ENCODE data around the gene HNRNPM.
"Not testable (repeated sequence)": the region's sequence is repeated elsewhere in the genome, so short reads cannot be mapped to it uniquely, and the experiment has no call there.

Gene HNRNPM

DNA sequence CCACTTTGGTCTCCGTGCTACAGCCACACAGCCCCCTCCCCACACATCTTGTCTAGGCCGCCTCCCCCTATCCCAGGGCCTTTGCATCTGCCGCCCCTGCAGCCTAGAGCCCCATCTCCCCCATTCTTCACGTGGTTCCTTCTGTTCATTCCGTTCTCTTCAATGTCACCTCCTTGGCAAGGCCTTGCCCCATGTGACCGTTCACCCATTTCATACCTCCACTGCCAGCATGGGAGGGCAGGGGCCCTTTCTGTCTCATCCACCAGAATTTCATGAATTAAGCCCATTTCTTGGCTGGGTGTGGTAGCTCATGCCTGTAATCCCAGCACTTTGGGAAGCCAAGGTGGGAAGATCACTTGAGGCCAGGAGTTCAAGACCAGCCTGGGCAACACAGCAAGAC lies 15.7 kb upstream of the HNRNPM start:
- DNase-seq, result no peak

DNA sequence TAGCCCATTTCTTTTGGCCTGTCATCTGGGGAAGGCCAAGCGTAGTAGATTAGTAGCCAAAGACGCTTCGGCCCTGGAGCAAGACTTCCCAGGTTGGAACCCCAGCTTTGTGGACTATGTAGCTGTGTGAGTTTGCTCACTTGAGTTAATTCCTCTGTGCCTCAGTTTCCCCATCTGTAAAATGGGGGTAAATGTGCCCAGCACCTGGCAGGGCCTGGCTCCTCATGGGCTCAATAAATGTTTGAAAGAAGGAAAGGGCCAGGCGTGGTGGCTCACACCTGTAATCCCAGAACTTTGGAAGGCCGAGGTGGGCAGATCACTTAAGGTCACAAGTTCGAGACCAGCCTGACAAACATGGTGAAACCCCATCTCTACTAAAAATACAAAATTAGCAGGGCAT lies 14.9 kb upstream of the HNRNPM start:
- DNase-seq, result no peak

DNA sequence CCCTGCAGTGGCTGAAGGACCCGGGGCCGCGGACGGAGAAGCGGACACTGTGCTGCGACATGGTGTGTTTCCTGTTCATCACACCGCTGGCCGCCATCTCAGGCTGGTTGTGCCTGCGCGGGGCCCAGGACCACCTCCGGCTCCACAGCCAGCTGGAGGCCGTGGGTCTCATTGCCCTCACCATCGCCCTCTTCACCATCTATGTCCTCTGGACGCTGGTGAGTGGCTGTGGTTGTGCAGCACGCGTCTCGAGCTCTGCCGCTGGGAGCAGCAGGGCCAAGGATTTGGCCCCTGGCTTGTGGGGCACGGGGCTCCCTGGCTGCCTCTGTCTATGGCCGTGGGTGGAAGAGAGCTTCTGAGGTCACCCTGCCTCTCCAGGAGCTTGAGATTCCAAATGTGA lies 14.1 kb upstream of the HNRNPM start:
- no peak for DNase-seq

DNA sequence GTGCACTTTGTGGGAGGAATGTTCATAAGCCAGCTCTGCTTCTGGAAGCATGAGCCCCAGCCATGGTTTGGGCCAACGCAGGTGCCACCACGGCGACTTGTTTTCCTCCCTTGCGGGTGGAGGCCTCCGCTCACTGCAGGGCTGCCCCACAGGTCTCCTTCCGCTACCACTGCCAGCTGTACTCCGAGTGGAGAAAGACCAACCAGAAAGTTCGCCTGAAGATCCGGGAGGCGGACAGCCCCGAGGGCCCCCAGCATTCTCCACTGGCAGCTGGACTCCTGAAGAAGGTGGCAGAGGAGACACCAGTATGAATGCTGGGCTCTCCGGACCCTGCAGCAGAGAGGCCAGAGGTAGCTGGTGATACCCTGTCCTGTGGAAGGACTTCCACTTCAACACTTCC lies 6.5 kb upstream of the HNRNPM start:
- DNase-seq, result no peak

DNA sequence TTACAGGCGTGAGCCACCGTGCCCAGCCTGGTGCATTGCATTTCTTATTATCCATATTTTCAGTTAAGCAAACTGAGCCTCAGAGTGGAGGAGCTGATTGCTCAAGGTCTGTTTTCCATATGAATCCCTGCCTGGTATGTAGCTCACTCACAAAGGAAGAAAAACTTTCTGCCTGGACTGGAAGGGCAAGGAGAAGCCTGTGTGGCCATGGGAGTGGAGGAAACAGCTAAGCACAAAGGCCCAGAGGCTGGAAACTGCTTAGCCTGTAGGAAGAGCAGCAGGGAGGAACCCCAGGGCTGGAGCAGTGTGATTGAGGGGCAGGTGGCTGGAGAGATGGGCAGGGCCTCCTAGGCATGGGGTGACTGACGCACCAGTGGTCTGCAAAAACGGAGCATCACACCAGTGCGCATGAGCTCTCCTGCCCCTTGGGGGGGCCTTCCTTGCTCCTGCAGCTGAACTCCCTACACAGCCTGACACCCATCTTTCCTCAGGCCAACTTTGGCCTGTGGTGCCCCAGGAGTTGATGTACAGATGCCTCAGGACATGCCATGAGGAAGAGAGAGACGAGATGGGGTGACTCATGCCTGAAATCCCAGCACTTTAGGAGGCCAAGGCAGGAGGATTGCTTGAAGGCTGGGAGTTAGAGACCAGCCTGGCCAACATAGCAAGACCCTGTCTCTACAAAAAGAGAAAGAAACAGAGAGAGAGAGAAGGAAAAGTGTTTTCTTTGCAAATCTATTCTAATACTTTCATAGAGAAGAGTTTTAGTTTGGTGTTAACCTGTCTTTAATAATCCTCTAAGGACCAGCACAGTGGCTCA lies 2.8 kb upstream of the HNRNPM start:
- no peak for DNase-seq

DNA sequence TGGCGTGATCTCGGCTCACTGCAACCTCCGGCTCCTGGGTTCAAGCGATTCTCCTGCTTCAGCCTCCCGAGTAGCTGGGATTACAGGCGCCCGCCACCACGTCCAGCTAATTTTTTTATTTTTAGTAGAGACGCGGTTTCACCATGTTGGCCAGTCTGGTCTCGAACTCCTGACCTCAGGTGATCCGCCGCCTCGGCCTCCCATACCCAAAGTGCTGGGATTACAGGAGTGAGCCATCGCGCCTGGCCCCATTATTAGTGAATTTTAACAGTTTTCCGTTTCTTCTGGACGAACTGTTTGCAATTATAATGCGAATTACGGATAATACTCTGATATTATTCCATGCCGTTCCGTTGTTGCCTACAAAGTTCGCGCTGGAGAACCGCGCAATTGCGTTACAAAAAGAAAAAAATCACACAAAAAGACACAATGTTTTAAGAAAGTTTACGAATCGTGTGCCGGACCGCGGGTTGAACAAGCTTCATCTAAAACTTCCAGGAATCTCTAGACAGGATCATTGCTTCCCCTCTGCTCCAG lies 567 bp upstream of the HNRNPM start:
- DNase-seq, result not testable (repeated sequence)

DNA sequence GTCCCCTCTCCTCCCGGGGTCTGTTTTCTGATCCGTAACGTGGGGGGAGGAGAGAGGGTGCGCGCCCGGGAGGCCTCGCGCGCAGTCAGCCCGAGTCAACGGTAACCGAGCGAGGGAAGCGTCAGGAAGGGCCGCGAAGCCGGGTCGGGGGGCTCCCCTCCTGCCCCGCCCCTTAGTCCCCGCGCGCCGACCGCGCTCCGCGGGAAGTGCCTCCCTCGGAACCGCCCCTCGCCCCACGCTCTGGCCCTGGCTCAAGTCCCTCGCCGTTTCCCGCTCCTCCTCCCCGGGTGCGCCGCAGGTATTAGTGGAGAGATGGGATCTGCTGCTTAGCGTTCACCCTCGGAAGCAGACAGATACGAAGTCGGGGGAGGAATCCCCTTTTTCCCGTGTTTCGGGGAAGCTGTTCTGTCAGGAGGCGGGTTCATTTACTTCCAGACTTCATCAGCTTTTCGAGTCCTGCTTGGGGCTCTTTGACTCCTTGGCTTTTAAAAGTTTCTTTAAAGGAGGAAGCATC lies 770 bp downstream of the HNRNPM start:
- peak in 1 of 2 experiments; percentile 8 for DNase-seq

DNA sequence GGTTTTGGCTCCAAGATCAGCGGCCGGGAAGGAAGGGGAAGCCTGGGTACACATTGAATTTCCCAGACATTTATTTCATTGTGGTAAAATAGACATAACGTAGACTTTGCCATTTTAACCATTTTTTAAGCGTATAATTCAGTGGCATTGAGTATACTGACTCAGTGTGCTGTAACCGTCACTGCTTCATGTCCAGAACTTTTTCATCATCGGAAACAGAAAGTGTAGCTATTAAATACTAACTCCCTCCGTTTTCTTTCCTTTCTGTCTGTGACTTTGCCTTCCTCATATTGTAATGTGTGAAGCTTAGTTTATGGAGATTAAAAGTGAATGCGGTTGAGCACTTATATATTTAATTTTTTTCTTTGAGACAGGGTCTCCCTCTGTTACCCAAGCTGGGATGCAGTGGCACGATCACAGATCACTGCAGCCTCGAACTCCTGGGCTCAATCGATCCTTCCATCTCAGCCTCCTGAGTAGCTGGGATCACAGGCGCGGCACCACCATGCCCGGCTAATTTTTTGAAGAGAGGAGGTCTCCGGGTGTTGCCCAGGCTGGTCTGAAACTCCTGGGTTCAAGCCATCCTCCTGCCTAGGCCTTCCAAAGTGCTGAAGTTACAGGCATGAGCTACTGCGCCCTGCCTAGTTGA lies 1.4 kb downstream of the HNRNPM start:
- no peak for DNase-seq

DNA sequence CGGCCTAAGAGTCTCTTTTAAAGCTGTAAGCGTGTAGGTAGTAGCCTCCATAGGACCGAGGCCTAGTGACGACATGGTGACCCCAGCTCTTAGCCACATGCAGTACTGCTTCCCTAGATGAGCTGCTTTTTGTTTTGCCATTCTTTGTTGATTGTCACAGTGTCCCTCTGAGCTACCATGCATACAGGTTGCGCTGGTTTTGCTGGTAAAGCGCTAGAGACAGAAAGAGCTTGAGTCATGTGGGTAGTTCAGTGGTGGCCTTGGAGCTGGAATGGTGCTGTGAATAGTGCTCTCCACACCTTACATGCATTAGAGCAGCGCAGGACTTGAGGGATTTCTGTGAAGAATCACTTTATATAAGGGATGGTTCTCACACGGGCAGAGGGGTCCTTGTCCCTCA lies 5.1 kb downstream of the HNRNPM start:
- no peak for DNase-seq

DNA sequence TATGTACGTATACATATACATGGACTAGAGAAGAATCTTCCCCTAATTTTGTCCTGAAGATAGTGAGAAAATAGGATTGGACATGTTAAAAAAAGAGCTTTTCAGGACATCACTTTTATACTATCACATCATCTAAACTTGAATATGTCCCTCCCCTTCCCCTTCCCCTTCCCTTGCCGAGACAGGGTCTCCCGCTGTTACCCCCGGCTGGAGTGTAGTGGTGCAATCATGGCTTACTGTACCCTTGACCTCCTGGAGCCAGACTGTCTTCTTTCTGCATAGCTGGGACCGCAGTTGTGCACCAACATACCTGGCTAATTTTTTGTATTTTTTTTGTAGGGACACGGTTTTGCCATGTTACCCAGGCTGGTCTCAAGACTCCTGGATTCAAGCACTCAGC lies 6.6 kb downstream of the HNRNPM start:
- DNase-seq, result no peak

DNA sequence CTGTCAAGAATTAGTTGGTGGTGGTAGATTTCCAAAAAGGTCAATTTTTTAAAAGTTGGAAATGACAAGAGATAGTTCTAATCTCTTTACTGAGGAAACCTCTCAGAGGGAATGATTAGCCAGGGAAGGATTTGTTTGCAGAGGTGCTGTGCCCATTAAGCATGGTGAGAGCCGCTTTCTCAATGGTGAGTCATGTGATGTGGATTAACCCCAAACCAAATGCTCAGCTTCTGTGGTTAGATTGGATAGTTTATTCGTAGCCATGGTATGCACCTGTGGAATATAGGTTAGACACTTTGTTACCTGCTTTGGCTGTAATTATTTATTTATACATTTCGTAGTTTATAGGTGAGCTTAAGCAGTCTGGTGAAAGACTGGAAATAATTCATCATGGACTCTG lies 7.1 kb downstream of the HNRNPM start:
- no peak for DNase-seq

DNA sequence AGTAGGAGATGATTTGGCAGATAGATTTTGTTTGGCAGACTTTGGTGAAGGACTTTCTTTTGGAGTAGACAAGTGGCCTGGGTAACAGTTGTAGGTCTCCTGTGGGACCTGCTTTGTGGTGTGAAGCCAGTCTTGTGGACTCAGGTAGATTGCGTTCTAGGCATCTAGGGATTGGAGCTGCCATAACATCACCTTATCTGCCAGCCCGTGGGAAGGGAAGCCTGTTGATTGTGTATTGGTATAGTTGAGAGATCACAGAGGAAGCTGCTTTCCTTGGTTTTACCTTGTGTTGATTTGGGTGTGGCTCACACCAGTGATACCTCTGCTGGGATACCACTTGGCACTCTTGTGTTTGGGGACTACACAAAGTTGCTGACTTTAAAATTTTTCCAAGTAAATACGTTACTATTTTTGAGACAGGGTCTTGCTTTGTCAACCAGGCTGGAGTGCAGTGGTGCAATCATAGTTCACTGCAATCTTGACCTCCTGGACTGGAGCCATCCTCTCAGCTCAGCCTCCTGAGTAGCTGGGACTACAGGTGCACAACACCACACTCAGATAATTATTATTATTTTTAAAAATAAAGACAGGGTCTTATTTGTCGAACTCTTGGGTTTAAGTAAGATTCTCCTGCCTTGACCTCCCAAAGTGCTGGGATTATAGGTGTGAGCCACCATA lies 7.8 kb downstream of the HNRNPM start:
- no peak for DNase-seq

DNA sequence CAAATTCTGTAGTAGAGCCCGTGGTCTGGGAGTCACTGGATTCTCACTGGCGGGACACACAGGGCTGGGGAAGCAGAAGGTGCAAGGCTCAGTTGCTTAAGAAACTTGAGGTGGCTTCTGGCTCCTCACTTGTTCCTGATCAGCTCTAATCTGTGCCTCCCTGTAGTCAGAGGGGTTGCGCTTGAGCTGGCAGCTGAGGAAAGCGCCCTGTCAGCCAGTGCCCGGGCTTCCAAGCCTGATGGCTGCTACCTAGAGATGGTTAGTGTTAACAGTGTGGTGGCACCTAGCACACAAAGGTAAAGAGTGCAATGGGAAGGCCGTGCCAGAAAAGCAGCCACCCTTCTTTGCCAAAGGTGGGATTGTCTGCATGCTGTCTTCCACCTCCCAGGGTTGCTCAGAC lies 8.8 kb downstream of the HNRNPM start:
- DNase-seq, result no peak

DNA sequence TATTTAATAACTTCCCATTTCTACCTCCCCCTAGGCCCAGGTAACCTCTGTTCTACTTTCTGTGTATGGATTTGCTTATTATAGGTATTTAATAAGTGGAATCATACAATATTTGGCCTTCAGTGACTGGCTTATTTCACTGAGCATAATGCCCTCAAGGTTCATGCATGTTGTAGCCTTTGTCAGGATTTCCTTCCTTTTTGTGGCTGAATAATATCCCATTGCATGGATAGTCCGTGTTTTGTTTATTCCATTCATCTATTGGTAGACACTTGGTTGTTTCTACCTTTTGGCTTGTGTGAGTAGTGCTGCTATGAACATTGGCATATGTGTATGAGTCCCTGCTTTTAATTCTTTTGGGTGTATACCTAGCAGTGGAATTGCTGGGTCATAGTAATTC lies 9.4 kb downstream of the HNRNPM start:
- no peak for DNase-seq

DNA sequence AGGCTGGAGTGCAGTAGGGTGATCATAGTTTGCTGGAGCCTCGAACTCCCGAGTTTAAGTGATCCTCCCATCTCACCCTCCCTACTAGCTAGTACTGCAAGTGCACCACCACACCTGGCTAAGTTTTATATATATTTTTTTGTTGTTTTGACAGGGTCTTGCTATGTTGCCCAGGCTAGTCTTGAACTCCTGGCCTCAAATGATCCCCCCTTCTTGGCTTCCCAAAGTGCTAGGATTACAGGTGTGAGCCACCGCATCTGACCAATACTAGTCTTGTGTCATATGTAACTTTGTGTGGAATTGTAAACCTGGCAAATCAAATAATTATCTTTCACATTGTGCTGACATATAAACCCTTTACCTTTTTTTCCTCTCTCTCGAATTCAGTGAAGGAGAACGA lies 10.2 kb downstream of the HNRNPM start:
- DNase-seq, result no peak

DNA sequence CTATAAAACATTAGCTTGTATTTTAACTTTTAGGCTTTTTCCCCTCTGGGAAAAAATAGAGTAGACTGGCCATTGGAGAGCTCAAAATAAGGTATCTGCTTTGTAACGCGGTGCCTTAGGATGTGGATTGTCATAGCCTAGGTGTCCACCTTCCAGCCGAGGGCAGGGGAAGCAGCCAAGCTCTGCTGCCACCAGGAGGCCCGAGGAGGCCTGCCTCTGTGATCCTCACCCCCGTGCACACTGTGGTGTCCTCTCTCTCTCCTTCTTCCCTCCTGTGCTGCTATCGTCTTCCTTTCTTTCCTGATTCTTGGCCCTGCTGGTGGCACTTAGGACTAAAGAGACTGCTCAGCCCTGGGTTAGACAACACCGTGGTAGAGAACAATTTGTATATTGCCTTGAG lies 11.3 kb downstream of the HNRNPM start:
- no peak for DNase-seq

DNA sequence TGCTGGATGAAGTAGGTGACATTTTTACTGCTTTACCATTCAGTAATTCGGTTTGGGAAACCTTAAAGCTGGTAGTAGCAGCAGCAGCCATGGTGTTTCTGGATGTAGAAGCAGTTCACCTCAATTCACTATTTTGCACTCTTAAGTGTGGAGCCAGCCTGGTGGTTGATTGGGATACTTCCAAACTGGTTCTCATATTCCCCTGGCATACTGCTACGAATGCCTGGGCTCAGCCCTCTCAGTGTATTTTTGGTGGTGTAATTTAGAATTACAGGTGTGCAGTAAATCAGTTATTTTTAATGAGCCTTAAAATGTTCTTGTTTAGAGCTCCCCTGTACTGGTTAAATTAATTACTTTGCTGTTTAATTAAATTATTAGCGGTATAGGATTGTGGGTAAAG lies 12.4 kb downstream of the HNRNPM start:
- no peak for DNase-seq

DNA sequence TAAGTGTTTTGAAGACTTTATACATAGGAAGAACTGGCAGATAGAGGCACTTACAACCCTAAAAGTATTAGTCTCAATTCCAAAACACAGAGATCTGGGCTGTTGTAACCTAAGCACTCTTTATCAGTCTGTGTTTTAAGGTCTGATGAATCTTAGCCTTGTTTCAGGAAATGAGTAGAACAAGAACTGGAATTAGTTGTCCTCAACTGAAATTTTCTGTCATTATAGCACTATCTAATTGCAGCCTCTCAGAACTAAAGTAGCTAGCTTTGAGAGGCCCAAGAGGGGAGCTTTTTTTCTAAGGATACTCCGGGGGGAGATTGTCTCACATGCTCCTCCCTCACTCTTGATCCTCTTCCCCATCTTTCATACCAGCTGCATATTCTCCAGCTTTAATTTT lies 13.1 kb downstream of the HNRNPM start:
- DNase-seq, result no peak

DNA sequence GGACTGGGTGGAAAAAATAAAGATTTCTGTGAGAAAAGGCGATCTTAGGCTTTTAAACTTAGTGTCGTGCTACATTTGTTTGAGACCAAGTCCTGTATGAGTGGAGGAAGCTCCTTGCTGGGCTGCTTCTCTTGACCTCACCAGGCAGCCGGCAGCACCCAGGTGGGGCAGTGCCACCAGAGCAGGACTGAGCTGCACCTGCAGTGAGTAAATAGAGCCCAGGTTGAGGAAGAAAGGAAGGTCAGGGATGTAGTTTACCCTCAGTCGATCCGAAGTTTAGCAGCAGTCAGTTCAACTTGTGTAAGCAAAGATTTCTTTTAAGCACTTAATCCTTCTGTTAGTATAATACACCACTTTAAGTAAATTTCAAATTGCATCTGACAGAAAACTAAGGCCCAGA lies 13.6 kb downstream of the HNRNPM start:
- no peak for DNase-seq

DNA sequence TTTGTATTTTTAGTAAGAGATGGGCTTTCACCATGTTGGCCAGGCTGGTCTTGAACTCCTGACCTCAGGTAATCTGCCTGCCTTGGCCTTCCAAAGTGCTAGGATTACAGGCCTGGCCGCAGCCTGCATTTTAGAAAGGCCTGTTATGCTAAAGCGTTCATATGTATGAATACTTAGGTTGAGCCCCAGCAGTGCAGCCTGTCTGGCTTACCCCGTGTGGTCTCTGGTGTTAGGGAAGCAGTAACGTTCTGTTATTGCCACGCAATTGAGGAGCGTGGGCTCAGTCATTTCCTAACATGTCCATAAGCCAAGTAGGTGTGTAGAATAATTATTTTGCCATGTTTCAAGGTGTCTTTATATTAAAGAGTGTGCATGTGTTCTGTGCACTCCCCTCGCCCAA lies 14.3 kb downstream of the HNRNPM start:
- DNase-seq, result no peak

DNA sequence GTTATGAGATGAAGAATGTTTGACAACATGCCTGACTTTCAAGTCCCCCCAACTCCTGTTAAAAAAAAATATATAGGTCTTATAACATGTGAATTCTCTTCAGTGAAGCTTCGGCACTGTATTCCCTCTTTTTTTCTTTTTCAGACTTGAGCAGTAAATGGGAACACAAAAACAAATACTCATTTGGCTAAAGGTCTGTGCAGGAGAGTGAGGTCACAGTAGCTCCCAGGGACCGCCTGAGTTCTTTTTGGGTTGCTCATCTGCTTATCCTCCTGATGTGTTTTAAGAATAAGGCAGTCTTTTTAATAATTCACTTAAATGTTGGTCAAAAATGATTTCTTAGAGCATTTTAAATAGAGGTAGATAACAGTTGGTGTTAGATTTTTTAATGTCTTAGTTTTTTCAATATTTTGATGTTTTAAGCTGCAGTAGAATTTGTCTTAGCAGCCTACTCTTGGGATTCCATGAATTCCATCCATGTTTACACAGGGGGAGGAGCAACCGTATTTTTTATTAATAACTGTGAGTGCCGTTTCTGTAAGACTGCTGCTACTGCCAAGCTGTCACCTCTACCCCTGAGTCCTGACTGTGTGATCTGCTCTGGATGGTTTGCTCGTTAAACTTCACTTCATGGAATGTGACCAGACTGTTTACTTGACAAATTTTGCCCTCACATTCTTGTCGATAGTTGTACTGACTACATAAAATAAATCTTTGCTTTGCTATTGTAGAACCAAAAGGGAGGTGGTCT lies 14.9 kb downstream of the HNRNPM start:
- no peak for DNase-seq

DNA sequence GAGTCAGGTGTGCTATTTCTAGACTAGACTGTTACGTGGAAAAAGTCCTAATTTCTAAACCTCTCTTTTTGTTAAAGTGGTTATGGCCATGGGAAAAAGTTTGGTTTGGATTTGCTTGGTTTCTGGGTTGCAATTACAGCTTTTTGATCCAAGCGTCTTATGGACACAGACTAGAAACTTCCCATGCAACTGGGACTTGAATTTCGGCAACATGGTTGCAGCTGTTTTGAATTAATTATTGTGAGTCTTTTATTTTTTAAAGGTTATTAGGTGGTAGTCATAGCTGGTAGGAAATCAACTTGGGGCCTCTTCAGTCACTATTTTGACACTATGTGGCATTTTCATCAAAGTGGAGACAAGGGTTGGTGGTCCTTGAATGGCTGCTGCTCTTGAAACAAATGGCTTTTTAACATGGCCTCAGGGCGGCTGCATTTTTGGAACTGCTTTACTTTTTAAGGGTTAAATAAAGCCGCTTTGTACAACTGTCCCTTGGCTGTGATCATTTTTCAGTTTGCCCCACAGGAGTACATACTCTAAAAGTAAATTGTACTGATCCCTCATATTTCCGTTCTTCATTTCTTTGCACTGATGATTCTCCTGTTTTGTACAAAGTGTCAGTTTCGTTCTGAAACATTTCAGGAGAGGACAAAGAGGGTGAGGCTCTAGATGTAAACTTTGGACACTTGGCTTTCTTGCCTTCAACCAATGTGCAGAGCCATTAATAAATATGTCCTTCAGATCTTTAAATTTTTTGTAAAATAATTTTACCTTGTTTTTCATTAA lies 15.9 kb downstream of the HNRNPM start:
- DNase-seq, result no peak

Measured in AML-193 (cell line).